Activated CD4-positive, alpha-beta T cell treated with anti-CD3 and anti-CD28 coated beads for 1 hour (primary cell): ENCODE data around the gene HSPH1.
"Not testable (repeated sequence)": the region's sequence is repeated elsewhere in the genome, so short reads cannot be mapped to it uniquely, and the experiment has no call there.

Experiments used
- DNase-seq: peaks from one replicate; pipeline ENCODE4 v3.0.0-alpha.2; 2020

The HSPH1 gene

DNA sequence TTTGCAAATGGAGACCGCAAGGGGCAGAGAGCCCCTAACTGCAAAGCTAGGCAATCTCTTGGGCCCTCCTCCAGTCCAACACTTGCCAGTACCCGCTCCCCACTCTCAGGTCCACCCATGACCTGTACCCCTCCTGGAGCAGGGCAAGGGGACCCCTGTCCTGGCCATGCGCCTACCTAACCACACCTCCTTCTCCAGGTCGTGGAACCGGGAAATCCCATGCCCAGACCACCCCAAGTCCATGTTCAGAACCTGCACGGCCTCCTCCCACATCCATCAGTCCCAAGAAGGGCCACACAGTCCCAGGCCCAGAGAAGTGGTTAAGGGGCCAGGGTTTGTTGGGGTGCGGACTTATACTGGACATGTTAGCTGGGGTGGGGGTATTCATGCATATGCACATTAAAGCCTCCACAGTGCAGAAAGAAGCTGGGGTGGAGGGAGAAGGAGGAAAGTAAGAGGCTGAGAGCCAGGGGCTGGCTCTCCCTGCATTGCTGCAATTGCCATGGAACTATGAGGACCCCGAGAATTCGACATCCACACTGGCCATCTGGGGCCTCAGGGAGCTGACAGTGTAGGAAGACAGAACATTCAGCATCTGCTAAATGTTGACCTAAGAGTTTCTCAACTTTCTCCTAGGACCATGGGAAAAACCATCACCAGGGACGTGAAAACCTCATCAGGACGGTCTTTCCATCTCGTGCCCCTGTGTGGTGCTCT lies 39.0 kb downstream of the HSPH1 start:
- DNase-seq, result no peak

DNA sequence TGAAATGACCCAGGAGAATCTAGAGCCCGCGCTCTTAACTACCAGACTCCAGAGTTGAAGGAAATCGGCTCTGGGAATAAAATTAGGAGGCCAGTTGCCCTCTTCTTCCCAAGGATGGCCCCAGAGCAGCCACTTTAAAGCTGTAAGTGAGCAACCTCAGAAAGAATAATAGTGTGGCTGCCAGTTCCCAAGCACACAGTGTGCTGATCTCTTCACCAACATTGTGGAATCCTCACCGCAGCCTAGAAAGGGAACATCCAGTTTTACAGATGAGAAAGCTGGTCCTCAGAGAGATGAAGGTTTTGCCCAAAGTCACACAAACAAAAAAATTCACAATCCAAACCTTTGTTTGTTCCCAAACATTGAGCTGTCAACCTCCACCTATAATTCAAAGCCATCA lies 39.6 kb downstream of the HSPH1 start:
- no peak for DNase-seq

DNA sequence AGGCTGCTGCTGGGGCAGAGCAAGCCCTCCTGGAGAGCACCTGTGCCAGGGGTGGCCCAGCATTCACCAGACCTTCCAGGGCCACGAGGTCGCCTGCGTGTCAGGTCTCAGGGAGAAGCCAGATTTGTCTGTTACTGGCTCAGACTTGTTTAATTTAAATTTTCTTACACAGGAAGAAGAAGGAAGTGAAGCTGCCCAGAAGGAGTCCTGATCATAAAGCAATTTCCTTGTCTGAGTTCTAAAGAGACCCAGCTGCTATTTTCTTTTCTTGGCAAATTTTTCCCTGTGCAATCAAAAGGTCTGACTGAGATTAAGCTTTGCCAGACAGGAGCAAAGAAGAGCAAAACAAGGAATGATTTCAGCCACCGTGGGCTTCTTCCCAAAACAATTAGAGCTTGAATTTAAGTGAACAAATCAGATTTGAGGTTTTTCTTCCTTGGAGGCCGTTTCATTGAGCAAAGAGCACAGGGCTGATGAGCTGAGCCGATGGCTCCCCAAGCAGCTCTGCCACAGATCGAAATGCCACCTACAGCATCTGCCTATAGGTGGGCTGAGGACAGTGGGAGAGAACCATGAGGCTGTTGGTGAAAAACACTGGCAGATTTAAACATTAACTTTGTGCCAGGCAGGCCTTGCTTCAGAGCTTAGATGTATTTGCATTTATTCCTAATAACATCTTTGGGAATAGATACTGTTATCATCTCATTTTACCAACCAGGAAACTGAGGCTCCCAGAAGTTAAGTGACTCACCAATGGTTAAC lies 40.1 kb downstream of the HSPH1 start:
- DNase-seq, result no peak

DNA sequence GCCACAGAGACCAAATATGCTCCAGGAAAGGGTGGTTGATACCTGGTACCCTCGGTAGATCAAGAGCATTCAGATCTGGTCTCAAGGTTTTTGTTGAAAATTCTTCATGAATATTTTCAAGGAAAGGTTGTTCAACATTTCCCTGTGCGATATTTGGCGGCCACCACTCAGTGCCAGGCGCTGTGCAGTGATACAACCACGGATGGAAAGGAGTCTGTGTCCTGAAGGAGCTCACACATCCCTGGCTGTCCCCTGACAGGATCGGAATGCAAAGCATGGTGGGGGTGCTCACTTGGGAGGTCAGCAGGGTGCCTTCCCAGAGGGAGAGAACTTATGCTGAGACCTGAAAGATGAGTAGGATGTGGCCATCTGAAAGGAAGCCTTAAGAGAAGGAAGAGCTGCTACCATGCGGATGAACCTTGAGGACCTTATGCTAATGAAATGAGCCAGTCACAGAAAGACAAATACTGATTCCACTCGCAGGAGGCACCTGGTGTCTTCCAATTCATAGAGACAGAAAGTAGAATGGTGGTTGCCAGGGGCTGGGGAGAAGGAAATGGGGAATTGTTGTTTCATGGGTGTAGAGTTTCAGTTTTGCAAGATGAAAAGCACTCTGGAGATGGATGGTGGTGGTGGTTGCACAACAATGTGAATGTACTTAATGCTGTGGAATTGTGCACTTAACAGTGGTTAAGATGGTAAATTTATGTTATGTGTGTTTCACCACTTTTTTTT lies 41.6 kb downstream of the HSPH1 start:
- no peak for DNase-seq

DNA sequence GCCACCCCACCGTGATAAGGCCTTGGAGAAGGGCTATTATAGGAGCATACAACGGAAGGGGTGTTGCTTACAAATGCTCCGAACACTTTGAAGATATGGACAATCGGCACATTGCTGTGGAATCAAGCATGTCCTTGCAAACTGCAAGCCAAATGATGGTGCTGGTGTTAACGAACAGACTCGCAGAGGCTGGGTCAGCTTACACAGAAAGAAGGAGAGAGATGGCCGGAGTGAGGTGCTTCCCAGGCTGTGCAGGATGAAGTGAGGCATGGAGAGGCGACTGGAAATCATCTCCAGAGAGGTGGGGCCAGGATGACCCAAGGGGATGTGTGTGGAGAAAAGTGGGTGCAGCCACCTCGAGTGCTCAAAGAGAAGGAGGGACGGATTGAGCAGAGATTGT lies 42.2 kb downstream of the HSPH1 start:
- no peak for DNase-seq

DNA sequence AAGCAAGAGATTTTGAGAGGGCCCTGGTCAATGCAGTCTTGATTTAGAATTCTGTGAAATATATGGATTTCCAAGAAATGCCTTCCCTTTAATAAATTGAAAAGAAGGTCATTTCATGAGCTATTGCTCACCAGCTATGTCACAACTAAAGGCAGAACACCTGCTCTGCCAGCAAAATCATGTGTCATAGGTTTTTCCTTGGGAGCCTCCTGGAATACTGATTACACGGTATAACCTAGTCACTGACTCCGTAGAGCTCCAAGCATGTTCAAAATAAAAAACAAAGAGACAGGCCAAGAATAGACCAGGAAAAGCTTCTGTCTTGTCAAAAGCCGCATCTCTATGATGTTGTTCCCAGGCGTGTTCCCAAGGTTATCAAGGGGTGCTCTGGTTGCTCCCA lies 45.5 kb downstream of the HSPH1 start:
- DNase-seq, result no peak

DNA sequence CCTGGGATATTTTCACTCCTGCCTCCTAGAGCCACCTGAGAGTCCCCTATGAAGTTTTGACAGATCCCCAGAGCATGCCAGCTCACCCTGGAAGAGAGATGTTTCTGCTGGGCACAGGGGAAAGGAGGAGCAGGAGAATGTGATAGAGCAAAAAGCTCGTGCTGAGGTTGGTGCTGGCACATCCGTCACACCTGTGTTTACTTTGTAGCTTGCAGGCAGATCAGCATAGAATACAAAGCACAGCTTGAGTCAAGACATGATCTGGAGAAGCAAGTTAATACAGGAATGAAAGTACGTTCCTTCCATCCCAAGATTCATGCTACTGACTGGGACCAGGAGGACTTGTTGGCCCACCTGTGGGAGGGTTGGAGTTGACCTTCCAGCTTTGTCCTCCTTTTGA lies 46.1 kb downstream of the HSPH1 start:
- no peak for DNase-seq

DNA sequence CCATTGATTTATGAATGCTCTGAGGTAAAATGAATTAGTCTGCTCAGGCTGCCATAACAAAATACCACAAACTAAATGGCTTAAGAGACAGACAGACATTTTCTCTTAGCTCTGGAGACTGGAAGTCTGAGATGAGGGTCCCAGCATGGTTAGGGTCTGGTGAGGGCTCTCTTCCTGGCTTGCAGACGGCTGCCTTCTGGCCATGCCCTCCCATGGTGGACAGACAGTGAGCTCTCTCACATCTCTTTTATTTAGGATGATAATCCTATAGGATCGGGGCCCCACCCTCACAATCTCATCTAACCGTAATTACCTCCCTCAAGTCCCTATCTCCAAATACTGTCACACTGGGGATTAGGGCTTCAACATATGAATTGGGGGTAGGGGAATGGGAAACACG lies 47.1 kb downstream of the HSPH1 start:
- DNase-seq, result no peak

DNA sequence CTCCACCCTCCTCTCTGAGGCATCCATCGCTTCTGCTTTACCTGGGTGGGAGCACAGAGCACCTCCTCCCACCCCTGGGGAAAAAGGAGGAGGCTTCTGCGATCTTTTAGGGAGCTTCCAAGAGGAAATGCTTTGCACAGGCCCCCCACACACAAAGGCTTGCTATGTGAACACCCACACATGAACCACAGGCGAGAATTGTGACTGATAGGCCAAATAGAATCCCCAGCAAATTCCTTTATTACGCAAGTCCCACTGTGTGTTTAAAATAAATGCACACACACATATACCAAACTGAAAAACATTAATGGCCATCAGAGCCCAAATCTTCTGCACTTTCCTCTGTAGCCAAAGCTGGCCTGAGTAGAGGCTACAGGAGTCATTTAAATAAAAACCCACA lies 50.6 kb downstream of the HSPH1 start:
- no peak for DNase-seq

DNA sequence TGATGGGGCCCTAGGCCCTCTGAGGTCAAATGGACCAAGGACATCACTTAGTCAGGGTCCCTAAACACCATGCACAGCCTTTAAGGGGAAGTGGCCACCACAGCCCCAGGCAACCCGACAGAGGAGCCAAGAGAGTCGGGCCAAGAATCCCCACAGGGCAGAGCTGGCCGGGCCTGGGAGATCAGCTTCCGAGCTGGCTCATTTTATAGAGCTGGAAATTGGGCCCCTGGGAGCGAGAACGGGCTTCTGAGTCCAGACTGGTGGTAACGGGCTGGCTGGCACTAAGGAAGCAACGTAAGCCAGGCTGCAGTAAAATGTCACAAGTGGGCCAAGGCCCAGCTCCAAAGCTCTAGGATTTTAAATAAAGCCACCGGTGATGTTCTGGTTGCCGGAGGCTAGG lies 51.1 kb downstream of the HSPH1 start:
- no peak for DNase-seq

DNA sequence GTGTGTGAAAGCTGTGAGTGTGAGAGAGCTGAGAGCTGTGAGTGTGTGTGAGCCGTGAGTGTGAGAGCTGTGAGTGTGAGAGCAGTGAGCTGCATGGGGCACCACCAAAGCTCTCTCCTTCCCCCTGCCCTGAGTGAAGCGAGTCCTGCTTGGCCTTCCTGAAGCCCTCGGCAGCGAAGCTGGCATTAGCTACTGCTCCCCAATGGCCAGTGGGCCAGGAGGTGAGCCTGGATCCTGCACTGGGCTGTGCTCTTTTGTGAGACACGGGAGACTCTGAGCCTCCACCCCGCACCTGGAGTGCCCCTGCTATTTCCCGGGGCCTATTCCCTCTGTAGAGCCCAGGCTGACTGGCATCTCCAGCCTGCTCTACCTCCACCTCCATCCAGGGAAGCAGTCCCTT lies 51.5 kb downstream of the HSPH1 start:
- DNase-seq, result no peak

DNA sequence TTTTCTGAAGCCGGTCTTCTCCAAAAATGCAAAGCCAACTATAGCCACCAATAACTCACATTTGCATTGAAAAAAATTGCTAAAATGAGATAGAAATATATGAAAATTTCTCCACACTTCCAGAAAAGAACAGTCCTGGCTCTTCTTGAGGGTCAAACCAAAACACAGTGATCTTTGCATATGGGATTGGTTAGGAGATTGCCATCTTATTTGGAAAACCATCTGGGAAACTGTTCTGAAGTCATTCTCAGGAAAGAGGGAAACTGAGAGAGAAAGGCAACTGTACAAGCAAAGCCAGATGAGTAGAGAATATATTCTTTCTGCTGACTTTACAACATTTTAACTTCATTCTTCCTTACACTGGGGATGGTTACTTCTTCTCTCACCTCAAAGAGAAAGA lies 54.6 kb downstream of the HSPH1 start:
- no peak for DNase-seq

DNA sequence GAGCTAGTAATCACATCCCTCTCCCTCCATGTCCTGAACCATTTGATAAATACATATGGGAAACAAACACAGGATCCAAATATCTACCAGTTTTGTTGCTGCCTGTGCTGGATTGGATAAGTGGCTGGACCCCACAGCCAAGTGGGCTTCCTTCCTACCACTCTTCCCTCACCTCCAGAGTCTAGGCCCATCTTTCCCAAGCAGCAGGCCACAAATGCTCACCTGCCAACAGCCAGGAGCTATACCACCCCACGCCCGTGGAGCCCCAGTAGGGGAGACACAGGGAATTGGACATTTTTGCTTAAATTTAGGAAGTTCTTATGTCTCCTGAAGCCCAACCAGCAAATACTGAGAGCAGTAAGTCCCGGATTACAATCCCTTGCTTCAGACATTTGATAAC lies 55.8 kb downstream of the HSPH1 start:
- no peak for DNase-seq

DNA sequence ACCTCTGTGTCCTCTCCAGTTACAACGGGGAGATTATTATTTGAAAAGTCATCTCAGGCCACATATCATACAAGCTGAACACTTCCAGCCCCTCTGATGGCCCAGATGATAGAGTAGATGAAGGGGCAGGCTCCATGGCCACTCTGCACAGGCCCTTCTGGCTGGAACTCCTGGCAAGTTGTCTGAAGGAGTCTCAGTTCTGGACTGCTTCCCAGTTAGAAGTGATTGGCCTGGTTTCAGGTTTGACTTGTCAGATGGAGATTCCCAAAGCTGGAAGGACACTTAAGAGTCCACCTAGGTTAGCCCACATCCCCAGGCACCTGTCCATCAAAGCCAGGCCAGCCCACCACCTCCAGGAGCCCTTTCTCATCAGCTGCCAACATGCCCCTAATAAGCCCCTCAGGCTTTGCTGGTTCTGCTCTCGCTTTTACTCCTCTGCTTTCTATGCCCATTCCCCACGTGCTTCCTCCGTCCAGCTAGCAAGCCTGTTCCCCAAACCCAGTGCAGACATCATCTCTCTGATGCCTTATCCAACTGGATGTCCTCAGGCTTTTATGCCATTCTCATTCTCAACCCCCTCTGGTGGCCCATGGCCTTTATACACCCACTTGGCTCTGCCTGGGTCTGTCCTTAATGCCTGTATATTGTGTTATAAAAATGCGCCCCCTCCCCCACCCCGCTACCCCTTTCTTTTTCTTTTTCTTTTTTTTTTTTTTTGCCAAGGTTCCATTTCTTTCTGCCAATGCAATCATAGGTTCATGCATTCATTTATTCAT lies 56.5 kb downstream of the HSPH1 start:
- DNase-seq, result no peak

DNA sequence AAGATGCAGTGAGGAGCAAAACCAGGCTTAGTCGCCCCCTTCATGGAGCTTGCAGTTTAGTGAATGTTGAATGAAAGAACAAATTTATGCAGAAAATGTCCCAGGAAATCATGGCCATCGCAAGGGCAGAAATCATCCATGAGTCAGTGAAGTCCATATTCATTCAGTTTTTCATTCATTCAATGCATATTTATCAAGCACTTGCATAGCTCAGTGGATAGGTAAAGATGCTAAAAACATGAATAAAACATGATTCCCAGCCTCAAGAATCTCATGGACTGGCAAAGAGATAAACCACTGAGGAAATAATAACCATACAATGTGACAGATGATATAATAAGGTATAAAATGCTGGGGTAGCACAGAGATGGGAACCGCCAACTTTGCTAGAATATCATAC lies 58.8 kb downstream of the HSPH1 start:
- DNase-seq, result no peak

DNA sequence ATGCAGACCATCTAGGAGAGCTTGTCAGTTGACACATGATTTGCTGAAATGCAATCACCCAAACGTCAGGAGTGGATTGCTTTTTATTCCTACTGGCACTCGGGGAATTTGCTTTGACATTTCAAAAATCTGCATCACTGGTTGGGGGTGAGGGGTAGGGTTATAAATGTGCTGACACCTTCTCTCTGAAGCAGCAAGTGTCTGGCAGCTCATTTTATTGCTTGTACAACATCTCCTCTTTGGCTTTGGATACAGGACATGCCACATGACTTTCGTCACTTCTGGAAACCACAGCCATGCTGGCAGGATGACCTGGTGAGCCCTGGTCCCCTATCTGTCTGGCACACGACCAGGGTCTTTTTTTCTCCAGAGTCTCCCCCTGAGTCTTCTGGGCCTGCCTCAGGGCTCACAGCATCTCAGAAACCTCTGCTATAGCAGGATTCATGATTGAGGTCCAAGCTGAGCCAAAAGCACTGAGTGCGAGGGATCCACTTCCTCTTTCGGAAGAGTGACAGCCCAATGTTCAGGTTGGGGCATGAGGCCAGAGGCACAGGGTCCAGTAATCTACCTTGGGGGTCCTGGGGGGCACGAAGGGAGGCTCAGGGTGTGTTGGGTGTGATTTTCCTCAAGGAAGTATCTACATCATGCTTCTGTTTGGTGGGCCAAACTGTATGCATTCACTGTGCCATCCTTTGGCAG lies 60.1 kb downstream of the HSPH1 start:
- no peak for DNase-seq

DNA sequence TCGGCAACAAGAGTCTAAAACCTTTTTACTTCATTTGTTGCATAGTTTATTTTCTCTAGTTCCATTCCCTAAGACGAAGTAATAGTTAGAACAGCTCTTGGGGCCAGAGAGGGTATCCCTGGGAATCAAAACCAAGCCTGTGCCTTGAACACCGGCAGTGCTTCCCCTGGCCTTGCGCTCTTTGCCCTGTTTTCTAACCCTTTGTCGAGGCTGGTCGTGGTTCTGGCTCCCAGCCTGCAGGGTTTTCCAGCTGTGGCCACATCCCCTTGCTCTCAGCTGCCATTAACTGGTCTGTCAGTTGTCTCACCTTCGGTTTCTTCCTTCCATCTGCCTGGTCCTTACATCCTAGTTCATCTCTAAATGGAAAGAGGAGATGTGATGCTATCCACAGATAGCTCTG lies 61.0 kb downstream of the HSPH1 start:
- no peak for DNase-seq

DNA sequence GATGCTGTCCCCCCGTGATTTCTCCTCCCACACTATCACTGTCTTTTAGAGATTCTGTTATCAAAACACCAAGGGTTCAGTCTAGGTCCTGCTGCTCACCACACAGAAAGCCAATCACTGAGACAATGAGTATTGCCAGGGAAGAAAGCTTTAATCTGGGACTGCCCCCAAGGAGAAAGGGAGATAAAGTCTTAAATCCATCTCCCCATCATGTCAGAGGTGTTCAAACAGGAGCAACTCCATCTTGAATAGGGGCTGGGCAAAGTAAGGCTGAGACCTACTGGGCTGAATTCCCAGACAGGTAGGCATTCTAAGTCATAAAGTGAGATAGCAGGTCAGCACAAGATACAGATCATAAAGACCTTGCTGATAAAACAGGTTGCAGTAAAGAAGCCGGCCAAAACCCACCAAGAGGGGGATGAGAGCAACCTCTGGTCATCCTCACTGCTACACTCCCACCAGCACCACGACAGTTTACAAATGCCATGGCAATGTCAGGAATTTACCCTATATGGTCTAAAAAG lies 63.7 kb downstream of the HSPH1 start:
- not testable (repeated sequence) for DNase-seq

DNA sequence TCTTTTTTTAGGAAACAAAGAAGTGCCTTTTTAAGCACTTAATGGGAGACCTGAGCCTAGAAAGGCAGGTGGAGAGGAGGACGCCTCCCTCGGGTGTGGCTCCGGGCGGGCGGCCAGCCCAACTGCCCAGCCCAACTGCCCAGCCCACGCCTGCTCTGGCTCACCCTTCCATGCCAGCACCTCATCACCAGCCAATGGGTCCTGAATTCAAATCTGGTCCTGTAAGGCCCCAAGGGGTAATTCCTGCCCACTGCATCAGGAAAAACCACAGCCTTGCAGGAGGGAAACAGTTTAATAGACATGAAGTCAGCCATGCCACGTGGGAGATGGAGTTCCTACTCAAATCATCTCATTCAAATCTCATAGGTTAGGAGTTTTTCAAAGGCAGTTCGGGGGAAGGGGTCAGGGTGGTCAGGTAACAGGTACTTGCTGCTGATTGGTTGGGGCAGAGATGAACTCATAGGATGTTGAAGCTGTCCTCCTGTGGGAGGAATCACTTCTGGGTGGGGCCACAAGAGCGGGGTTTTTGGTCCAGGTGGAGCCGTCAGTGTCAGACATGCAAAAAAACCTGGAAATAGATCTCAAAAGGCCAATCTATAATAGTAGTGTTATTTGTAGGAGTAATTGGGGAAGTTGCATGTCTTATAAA lies 64.9 kb downstream of the HSPH1 start:
- DNase-seq, result no peak

DNA sequence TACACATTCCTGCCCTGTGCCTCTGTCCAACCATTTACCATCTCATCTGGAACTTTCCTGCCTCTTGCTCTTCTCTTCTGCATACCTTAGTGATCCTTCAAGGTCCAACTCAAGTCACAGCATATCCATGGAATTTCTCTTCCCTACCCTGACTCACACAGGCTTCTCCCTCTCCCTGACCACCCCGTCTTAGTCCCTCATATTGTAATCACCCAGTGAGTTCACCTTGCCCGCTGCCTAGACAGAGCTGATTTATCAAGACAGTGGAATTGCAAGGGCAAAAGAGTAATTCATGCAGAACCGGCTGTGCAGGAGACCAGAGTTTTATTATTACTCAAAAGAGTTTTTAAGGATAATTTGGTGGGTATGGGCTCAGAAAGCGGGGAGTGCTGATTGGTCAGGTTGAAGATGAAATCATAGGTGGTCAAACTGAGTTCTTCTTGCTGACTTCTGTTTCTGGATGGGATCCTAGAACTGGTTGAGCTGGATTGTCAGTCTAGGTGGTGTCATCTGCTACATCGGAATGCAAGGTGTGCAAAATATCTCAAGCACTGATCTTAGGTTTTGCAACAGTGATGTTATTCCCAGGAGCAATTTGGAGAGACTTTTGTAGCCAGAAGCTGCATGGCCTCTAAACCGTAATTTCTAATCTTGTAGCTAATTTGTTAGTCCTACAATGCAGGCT lies 67.2 kb downstream of the HSPH1 start:
- DNase-seq, result no peak
